Colonic mucosa (tissue), 4 donors: Measurements from ENCODE around the gene CUX1. TPM values are rescaled to one million over a fixed set of nuclear protein-coding genes. Genes with fewer than 3 reads are reported as not detected.
"Not testable (repeated sequence)": the region's sequence is repeated elsewhere in the genome, so short reads cannot be mapped to it uniquely, and the experiment has no call there.

ENCODE experiments used
- DNase-seq: peaks from one replicate; pipeline ENCODE4 v3.0.0-alpha.2; 2020
- H3K27ac ChIP-seq: fragments of 200-600 bp; one replicate; pipeline ENCODE4 v1.8.0; 2021
- H3K27me3 ChIP-seq: fragments of 200-600 bp; one replicate; pipeline ENCODE4 v1.8.0; 2021
- H3K36me3 ChIP-seq: fragments of 200-600 bp; one replicate; pipeline ENCODE4 v1.8.0; 2021
- H3K4me1 ChIP-seq: fragments of 200-600 bp; one replicate; pipeline ENCODE4 v1.8.0; 2021; ENCODE audit warnings: mild to moderate bottlenecking
- H3K4me3 ChIP-seq: fragments of 200-600 bp; one replicate; pipeline ENCODE4 v1.8.0; 2021
- H3K9ac ChIP-seq, 2 donors: one replicate each; pipeline ENCODE4 v1.7.0; 2013; ENCODE audit warnings: control low read depth in 2 of 2, low read depth in 2 of 2, low read length in 2 of 2
- H3K9me3 ChIP-seq: fragments of 200-600 bp; one replicate; pipeline ENCODE4 v1.8.0; 2021
- intact Hi-C: fragments of 100-400 bp; cut with DNase I; formaldehyde crosslinking; loops from one replicate; pipeline ENCODE4 v1.14.1; 2022
- total RNA-seq, 2 donors: library from RNA; stranded (reverse); fragmentation: NEBNext Ultra II Directional in 1 of 2; extraction: Animal tissue kit (Norgen Biotek cat#: 25700) in 1 of 2; gene quantifications; one replicate each; pipeline ENCODE4 v1.2.1, GENCODE V29; 2021
- TF ChIP-seq, protein P1 (sequence below): fragments of 200-600 bp; IDR thresholded peaks from one replicate; pipeline ENCODE4 v1.8.0; 2022; ENCODE audit warnings: antibody characterized with exemption, mild to moderate bottlenecking
- donor health status: healthy.
- donor health status: DM: no; HTN: no; CAD: no.
- donor health status: DM: no; HTN: no; CAD: no.

Gene CUX1
- total RNA-seq, 2 donors from 2014 or later = 68.5 to 97.5 TPM

DNA sequence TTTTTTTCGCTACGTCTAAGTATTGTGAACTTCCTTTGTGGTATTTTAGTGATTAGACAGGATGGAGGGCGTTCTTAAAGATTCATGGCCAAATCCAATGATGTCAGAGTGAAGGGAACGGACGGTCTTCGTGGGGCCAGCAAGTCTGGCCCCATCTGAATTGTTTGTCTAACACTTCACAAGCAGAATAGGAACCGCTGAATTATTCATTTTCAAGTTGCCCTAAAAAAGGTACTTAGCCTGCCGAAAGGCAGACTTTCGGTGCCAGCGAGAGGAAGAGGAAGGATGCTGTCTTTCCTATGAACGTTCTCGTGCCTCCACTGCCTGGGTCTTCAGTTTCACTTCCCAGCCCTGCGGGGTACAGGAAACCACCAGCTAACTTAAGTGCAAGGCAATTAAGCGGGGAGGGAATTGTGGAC is 323.5 kb downstream of the CUX1 start:
- no peaks in the 10 kb centered on the region for H3K27me3 ChIP-seq
- H3K4me1 ChIP-seq = no peaks in the 10 kb centered on the region
- DNase-seq = no peak
- H3K4me3 ChIP-seq = no peak overlapping the region
- no peaks in the 10 kb centered on the region for H3K9me3 ChIP-seq
- no peak overlapping the region for H3K27ac ChIP-seq
- TF ChIP-seq, protein P1, sequence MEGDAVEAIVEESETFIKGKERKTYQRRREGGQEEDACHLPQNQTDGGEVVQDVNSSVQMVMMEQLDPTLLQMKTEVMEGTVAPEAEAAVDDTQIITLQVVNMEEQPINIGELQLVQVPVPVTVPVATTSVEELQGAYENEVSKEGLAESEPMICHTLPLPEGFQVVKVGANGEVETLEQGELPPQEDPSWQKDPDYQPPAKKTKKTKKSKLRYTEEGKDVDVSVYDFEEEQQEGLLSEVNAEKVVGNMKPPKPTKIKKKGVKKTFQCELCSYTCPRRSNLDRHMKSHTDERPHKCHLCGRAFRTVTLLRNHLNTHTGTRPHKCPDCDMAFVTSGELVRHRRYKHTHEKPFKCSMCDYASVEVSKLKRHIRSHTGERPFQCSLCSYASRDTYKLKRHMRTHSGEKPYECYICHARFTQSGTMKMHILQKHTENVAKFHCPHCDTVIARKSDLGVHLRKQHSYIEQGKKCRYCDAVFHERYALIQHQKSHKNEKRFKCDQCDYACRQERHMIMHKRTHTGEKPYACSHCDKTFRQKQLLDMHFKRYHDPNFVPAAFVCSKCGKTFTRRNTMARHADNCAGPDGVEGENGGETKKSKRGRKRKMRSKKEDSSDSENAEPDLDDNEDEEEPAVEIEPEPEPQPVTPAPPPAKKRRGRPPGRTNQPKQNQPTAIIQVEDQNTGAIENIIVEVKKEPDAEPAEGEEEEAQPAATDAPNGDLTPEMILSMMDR = no peak
- no peak overlapping the region for H3K9ac ChIP-seq
- no peaks in the 10 kb centered on the region for H3K36me3 ChIP-seq
- intact Hi-C loops = no loop called here

DNA sequence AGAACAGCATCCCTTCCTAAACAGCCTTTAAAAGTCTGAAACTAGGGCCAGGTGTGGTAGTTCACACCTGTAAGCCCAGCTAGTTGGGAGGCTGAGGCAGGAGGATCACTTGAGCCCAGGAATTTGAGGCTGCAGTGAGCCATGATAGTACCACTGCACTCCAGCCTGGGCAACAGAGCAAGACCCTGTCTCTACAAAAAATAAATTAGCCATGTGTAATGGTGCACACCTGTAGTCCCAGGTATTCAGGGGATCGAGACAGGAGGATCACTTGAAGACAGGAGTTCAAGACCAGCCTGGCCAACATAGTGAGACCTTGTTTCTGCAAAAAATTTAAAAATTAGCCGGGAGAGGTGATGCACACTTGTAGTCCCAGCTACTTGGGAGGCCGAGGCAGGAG is 325.0 kb downstream of the CUX1 start:
- H3K4me3 ChIP-seq, H3K4me1 ChIP-seq, intact Hi-C loops, DNase-seq, H3K36me3 ChIP-seq, H3K27ac ChIP-seq, H3K9me3 ChIP-seq, H3K9ac ChIP-seq, H3K27me3 ChIP-seq: not testable (repeated sequence)

DNA sequence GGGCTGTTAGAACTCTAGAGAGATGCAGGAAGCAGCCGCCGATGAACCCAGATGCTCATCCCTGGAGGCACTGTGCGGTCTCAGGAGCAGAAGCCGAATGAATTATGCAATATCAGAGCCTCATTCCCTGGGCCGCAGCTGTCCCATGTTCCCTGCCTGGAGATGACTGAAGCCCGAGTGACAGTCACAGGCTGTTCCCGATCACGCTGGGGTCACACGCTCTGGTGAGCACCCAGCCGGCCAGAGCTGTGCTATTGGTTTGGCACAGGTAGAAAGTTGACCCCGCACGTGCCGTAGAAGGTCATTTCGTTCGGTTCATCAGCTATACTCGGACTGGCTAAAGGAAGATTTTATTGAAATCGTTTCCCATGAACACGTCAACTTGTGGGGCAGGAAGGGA is 328.7 kb downstream of the CUX1 start:
- no peaks in the 10 kb centered on the region for H3K9me3 ChIP-seq
- no peak overlapping the region for H3K4me3 ChIP-seq
- H3K9ac ChIP-seq = no peak overlapping the region
- H3K27me3 ChIP-seq = no peaks in the 10 kb centered on the region
- no peak overlapping the region for H3K27ac ChIP-seq
- intact Hi-C loops = no loop called here
- H3K36me3 ChIP-seq = no peaks in the 10 kb centered on the region
- TF ChIP-seq, protein P1 = no peak
- no peaks in the 10 kb centered on the region for H3K4me1 ChIP-seq
- no peak for DNase-seq

GRCh38 chr7:102147008-102147407 is 329.6 kb downstream of the CUX1 start:
- Histone ChIP-seq H3K27me3 (no peaks in the 10 kb centered on the region), H3K4me1 (no peaks in the 10 kb centered on the region), H3K9me3 (no peaks in the 10 kb centered on the region), H3K27ac (no peak overlapping the region), H3K36me3 (no peaks in the 10 kb centered on the region), H3K9ac (no peak overlapping the region), H3K4me3 (no peak overlapping the region)
- intact Hi-C loops = no loop called here
- no peak for DNase-seq
- TF ChIP-seq, protein P1 = no peak

- intact Hi-C loops = no loop called here
- no peak overlapping the region for H3K9ac ChIP-seq
- no peak overlapping the region for H3K4me3 ChIP-seq
- no peaks in the 10 kb centered on the region for H3K36me3 ChIP-seq
- H3K27ac ChIP-seq = no peak overlapping the region
- no peaks in the 10 kb centered on the region for H3K9me3 ChIP-seq
- TF ChIP-seq, protein P1 = no peak
- DNase-seq = no peak
- H3K4me1 ChIP-seq = no peaks in the 10 kb centered on the region
- H3K27me3 ChIP-seq = no peaks in the 10 kb centered on the region
Observed at GRCh38 chr7:102148799-102149198, 331.4 kb downstream of the CUX1 start.

DNA sequence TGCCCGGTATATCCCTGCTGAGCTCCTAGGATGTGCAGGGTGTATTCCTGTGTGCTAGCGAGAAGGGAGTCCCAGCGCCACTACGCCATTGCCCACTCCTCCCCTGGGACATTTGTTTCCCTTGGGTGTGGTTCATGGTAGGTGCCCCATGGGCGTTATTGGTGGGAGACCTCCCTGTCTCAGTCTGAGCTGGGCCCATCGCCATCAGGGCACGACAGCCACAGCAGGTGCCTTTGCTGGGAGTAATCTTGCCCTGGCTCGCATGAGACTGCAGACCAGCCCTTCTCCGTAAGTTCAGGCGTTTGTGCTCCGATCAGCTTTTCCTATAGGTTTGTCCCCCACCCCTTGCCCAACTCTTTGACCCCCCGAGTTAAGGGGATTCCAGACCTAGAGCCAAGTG is 332.0 kb downstream of the CUX1 start:
- Histone ChIP-seq H3K9ac (no peak overlapping the region), H3K36me3 (no peaks in the 10 kb centered on the region), H3K4me3 (no peak overlapping the region), H3K9me3 (no peaks in the 10 kb centered on the region), H3K27ac (no peak overlapping the region), H3K4me1 (no peaks in the 10 kb centered on the region), H3K27me3 (no peaks in the 10 kb centered on the region)
- intact Hi-C loops = no loop called here
- no peak for DNase-seq
- TF ChIP-seq, protein P1 = no peak
